ENCODE measurements around the gene FAM180B. TPM values are rescaled to one million over a fixed set of nuclear protein-coding genes. Genes with fewer than 3 reads are reported as not detected.

Gene FAM180B
- total and polyA plus RNA-seq, 2 of the 13 experiments (the other 11 are each of a cell fraction or from before 2014, with no cell fraction given), result 0.40 to 1.0 TPM

DNA sequence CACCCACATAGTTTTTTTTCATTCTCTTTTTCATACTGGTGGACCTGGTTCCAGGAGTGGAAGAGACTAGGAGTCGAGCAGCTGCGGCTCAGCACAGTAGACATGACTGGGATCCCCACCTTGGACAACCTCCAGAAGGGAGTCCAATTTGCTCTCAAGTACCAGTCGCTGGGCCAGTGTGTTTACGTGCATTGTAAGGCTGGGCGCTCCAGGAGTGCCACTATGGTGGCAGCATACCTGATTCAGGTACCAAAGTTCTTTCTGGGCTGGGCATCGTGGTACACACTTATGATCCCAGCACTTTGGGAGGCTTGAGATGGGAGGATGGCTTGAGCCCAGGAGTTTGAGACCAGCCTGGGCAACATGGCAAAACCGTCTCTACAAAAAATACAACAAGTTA is 16.8 kb upstream of the FAM180B start (continued):
- TF ChIP-seq, protein P1, sequence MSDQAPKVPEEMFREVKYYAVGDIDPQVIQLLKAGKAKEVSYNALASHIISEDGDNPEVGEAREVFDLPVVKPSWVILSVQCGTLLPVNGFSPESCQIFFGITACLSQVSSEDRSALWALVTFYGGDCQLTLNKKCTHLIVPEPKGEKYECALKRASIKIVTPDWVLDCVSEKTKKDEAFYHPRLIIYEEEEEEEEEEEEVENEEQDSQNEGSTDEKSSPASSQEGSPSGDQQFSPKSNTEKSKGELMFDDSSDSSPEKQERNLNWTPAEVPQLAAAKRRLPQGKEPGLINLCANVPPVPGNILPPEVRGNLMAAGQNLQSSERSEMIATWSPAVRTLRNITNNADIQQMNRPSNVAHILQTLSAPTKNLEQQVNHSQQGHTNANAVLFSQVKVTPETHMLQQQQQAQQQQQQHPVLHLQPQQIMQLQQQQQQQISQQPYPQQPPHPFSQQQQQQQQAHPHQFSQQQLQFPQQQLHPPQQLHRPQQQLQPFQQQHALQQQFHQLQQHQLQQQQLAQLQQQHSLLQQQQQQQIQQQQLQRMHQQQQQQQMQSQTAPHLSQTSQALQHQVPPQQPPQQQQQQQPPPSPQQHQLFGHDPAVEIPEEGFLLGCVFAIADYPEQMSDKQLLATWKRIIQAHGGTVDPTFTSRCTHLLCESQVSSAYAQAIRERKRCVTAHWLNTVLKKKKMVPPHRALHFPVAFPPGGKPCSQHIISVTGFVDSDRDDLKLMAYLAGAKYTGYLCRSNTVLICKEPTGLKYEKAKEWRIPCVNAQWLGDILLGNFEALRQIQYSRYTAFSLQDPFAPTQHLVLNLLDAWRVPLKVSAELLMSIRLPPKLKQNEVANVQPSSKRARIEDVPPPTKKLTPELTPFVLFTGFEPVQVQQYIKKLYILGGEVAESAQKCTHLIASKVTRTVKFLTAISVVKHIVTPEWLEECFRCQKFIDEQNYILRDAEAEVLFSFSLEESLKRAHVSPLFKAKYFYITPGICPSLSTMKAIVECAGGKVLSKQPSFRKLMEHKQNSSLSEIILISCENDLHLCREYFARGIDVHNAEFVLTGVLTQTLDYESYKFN (CRISPR knock-in tag; conservative IDR thresholded peaks at IDR 0.05), result no peak
- no peak for TF ChIP-seq PCBP1 (IDR thresholded peaks at IDR 0.05; ENCODE audit: borderline replicate concordance, low read depth, low read length)

DNA sequence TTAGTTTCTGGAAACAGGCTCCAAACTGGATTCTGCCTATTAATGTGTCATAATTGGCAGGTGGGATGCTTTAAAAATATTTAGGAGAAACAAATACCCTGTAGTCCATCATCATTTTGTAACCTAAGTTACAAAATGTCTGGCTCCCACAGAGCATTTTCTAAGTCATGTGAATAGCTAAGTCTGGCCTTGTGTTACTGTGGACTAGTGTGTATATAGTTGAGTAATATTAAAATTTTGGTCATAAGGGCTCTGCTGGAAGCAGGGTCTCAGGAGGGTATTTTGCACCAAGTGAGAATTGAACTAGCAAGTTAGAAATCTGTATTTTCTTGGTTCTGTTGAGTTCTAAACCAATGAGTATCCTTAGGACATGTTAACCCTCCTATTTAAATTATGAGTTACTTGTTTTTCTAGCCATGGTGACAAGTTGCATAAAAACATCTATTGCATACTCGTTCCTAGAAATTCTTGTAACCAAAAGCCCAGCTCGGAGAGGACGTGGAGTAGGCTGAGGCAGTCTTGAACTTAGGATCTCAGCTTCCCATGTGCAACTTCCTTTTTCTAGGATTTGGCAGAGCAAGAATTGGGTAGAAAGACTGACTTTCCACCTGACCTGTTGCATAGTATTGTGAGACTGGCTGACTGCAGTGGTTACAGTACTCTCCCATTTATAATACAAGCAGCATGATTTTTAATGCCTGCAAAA is 15.7 kb upstream of the FAM180B start:
- H3K9ac ChIP-seq (ENCODE audit: insufficient read depth, low read depth, low read length), result no peak overlapping the region
- intact Hi-C loops (cut with micrococcal nuclease; ENCODE audit: unreplicated experiment) (no loop called here), in situ Hi-C loops (cut with HindIII; ENCODE audit: extremely low pct_ligation_motif_present, low pct_unique_long_range_greater_than_20kb) (no loop called here)
- H4K20me1 ChIP-seq (ENCODE audit: insufficient read depth, low read length), result no peaks in the 10 kb centered on the region
- peaks cover 14% of the 10 kb centered on the region for H3K4me1 ChIP-seq (ENCODE audit: insufficient read depth, low read length)
- H3K4me2 ChIP-seq (ENCODE audit: low read depth, low read length), result no peak overlapping the region
- H3K4me3 ChIP-seq (replicated peaks in 1 of 3; ENCODE audit: insufficient read depth in 1 of 3, low read depth in 2 of 3, low read length in 3 of 3), result no peak overlapping the region
- no peaks in the 10 kb centered on the region for H3K9me3 ChIP-seq (ENCODE audit: low read length)
- CTCF ChIA-PET (ENCODE audit: low intra/inter-chr PET ratio, low total read pairs), result no interaction called here
- H2AFZ ChIP-seq (ENCODE audit: low read length), result no peak overlapping the region
- peaks cover 12 to 47% of the 10 kb centered on the region in 2 experiments for H3K36me3 ChIP-seq (replicated peaks in 1 of 2; ENCODE audit: control insufficient read depth in 1 of 2, insufficient read depth in 2 of 2, low read length in 2 of 2)
- H3K79me2 ChIP-seq (ENCODE audit: insufficient read depth, low read length), result peaks cover 34% of the 10 kb centered on the region
- H3K27me3 ChIP-seq (ENCODE audit: control insufficient read depth in 1 of 2, insufficient read depth in 2 of 2, low read length in 2 of 2), result no peaks in the 10 kb centered on the region
- no peak for DNase-seq (ENCODE audit: low spot score)
- ATAC-seq, result no peak
- POLR2A ChIA-PET, result interaction anchor here (0.6 kb wide), 1 partner anchor 9 kb away, joined by 3 read pairs; no protein-coding TSS in a partner anchor
- no peak for FAIRE-seq
- no peak overlapping the region for H3K27ac ChIP-seq (ENCODE audit: extremely low read length, insufficient read depth, low read length)
- no TSS peak for BruUV-seq (replicated peaks)
- 92% methylated on average over 3 of the region's 3 CpGs for WGBS (ENCODE audit: low lambda C conversion rate)
- TF ChIP-seq ZNF746 (CRISPR knock-in tag; IDR thresholded peaks at IDR 0.05), result no peak
- TF ChIP-seq U2AF1 (optimal IDR thresholded peaks at IDR 0.05; ENCODE audit: low read depth, low read length), result no peak
- no peak for TF ChIP-seq FOXA1 (IDR thresholded peaks at IDR 0.05)
- TF ChIP-seq FOXA1 (CRISPR knock-in tag; IDR thresholded peaks at IDR 0.05), result no peak
- no peak for TF ChIP-seq GTF2F1 (IDR thresholded peaks at IDR 0.05; ENCODE audit: low read length)
- TF ChIP-seq SATB2 (CRISPR knock-in tag; IDR thresholded peaks at IDR 0.05), result no peak
- no peak for TF ChIP-seq TARDBP (CRISPR knock-in tag; IDR thresholded peaks at IDR 0.05)
- TF ChIP-seq SETDB1 (CRISPR knock-in tag; IDR thresholded peaks at IDR 0.05; ENCODE audit: borderline replicate concordance), result no peak
- TF ChIP-seq ZNF30 (CRISPR knock-in tag; IDR thresholded peaks at IDR 0.05), result no peak
- TF ChIP-seq, protein P2, sequence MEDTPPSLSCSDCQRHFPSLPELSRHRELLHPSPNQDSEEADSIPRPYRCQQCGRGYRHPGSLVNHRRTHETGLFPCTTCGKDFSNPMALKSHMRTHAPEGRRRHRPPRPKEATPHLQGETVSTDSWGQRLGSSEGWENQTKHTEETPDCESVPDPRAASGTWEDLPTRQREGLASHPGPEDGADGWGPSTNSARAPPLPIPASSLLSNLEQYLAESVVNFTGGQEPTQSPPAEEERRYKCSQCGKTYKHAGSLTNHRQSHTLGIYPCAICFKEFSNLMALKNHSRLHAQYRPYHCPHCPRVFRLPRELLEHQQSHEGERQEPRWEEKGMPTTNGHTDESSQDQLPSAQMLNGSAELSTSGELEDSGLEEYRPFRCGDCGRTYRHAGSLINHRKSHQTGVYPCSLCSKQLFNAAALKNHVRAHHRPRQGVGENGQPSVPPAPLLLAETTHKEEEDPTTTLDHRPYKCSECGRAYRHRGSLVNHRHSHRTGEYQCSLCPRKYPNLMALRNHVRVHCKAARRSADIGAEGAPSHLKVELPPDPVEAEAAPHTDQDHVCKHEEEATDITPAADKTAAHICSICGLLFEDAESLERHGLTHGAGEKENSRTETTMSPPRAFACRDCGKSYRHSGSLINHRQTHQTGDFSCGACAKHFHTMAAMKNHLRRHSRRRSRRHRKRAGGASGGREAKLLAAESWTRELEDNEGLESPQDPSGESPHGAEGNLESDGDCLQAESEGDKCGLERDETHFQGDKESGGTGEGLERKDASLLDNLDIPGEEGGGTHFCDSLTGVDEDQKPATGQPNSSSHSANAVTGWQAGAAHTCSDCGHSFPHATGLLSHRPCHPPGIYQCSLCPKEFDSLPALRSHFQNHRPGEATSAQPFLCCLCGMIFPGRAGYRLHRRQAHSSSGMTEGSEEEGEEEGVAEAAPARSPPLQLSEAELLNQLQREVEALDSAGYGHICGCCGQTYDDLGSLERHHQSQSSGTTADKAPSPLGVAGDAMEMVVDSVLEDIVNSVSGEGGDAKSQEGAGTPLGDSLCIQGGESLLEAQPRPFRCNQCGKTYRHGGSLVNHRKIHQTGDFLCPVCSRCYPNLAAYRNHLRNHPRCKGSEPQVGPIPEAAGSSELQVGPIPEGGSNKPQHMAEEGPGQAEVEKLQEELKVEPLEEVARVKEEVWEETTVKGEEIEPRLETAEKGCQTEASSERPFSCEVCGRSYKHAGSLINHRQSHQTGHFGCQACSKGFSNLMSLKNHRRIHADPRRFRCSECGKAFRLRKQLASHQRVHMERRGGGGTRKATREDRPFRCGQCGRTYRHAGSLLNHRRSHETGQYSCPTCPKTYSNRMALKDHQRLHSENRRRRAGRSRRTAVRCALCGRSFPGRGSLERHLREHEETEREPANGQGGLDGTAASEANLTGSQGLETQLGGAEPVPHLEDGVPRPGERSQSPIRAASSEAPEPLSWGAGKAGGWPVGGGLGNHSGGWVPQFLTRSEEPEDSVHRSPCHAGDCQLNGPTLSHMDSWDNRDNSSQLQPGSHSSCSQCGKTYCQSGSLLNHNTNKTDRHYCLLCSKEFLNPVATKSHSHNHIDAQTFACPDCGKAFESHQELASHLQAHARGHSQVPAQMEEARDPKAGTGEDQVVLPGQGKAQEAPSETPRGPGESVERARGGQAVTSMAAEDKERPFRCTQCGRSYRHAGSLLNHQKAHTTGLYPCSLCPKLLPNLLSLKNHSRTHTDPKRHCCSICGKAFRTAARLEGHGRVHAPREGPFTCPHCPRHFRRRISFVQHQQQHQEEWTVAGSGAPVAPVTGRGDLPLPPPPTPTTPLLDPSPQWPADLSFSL (CRISPR knock-in tag; IDR thresholded peaks at IDR 0.05), result no peak
- no peak for TF ChIP-seq MED13 (CRISPR knock-in tag; IDR thresholded peaks at IDR 0.05)
- TF ChIP-seq NKX3-1 (CRISPR knock-in tag; IDR thresholded peaks at IDR 0.05), result no peak
- TF ChIP-seq RBAK (CRISPR knock-in tag; IDR thresholded peaks at IDR 0.05), result no peak
